PFSK-1 (cell line): ENCODE measurements around the gene KRT25.

ENCODE experiments used
- FOXP2 ChIP-seq: optimal IDR thresholded peaks from 2 replicates; pipeline ENCODE3; 2011; ENCODE audit warnings: borderline replicate concordance, control low read depth, inconsistent platforms; ENCODE audit not compliant: insufficient read depth; ENCODE audit errors: extremely low read length, extremely low read depth
- POLR2AphosphoS5 ChIP-seq: IDR thresholded peaks from 2 replicates; pipeline ENCODE4 v1.6.1; 2012; ENCODE audit warnings: low read depth, mild to moderate bottlenecking, control low read depth, low read length, moderate library complexity
- SIN3A ChIP-seq: IDR thresholded peaks from 2 replicates; pipeline ENCODE4 v1.6.1; 2012; ENCODE audit warnings: mild to moderate bottlenecking, low read length, moderate library complexity, borderline replicate concordance; ENCODE audit not compliant: insufficient read depth
- TAF1 ChIP-seq: IDR thresholded peaks from 2 replicates; pipeline ENCODE4 v1.6.1; 2012; ENCODE audit warnings: low read length, control low read depth, borderline replicate concordance; ENCODE audit not compliant: insufficient read depth
- TF ChIP-seq, protein P1 (sequence below), 2 experiments: IDR thresholded peaks; 2 replicates each; pipeline versions ENCODE4 v1.6.1 to v1.8.0; 2011 to 2012; ENCODE audit warnings: low read depth in 2 of 2, low read length in 2 of 2, control low read depth in 1 of 2, inconsistent platforms in 1 of 2, mild to moderate bottlenecking in 1 of 2, moderate library complexity in 1 of 2; ENCODE audit not compliant: insufficient read depth in 1 of 2

The KRT25 gene

DNA sequence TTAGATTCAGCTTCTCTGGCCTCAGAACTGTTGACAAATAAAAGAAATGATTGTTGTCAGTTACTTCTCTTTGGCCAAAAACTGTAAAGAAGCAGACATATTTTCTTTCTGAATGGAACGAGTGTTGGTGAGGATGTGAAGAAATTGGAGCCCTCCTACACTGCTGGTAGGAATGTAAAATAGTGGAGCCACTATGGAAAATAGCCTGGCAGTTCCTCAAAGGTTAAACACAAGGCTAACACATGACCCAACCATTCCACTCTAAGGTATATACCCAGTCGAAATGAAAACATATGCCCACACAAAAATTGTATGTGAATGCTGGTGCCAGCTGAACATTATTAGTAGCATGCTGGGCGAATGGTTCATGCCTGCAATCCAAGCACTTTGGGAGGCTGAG lies 37.4 kb downstream of the KRT25 start:
- TF ChIP-seq POLR2AphosphoS5 (no peak), TAF1 (no peak), FOXP2 (no peak), SIN3A (no peak)
- TF ChIP-seq, protein P1, sequence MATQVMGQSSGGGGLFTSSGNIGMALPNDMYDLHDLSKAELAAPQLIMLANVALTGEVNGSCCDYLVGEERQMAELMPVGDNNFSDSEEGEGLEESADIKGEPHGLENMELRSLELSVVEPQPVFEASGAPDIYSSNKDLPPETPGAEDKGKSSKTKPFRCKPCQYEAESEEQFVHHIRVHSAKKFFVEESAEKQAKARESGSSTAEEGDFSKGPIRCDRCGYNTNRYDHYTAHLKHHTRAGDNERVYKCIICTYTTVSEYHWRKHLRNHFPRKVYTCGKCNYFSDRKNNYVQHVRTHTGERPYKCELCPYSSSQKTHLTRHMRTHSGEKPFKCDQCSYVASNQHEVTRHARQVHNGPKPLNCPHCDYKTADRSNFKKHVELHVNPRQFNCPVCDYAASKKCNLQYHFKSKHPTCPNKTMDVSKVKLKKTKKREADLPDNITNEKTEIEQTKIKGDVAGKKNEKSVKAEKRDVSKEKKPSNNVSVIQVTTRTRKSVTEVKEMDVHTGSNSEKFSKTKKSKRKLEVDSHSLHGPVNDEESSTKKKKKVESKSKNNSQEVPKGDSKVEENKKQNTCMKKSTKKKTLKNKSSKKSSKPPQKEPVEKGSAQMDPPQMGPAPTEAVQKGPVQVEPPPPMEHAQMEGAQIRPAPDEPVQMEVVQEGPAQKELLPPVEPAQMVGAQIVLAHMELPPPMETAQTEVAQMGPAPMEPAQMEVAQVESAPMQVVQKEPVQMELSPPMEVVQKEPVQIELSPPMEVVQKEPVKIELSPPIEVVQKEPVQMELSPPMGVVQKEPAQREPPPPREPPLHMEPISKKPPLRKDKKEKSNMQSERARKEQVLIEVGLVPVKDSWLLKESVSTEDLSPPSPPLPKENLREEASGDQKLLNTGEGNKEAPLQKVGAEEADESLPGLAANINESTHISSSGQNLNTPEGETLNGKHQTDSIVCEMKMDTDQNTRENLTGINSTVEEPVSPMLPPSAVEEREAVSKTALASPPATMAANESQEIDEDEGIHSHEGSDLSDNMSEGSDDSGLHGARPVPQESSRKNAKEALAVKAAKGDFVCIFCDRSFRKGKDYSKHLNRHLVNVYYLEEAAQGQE (IDR thresholded peaks at IDR 0.05; ENCODE audit: insufficient read depth in 1 of 2, low read depth in 2 of 2, low read length in 2 of 2): no peak

DNA sequence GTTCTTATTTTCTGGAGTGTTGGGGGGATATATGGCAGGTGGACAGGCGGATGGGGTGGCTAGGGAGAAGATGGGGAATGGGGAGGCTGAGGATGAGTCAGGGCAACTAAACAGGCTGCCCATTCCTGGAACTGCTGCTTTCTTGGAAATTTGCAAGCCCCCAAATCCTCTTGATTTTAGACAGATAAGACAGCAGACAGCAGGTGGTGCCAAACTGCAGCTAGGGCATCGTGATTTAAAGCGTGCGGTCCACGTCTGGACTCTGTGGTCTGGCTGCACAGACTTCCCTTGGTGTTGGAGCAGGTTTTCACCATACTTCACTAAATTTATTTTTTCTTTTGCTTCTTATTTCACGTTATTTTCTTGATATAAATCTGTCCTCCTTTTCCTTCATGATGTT lies 40.7 kb downstream of the KRT25 start:
- no peak for TF ChIP-seq SIN3A
- TF ChIP-seq, protein P1 (IDR thresholded peaks at IDR 0.05; ENCODE audit: insufficient read depth in 1 of 2, low read depth in 2 of 2, low read length in 2 of 2): no peak
- no peak for TF ChIP-seq POLR2AphosphoS5
- no peak for TF ChIP-seq TAF1
- no peak for TF ChIP-seq FOXP2

DNA sequence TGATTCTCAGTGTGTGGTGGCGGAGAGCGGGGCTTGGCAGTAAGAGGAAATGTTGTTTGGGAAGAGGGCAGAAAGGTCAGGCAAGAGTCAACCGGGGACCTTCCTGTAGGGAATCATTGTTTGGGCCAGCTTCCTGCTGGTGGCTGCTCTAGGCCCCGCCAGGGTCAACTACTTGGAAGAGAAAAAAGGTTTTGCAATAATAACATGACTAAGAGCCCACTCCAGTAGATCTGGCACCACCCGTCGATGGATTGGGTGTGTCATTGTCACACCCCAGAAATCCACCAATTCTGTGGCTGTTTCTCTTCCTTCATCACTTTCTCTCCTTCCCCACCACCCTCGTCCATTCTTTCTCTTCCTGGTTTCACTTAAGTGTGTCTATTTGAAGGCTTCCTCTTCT lies 47.4 kb downstream of the KRT25 start:
- TF ChIP-seq TAF1: no peak
- TF ChIP-seq SIN3A: no peak
- TF ChIP-seq POLR2AphosphoS5: no peak
- TF ChIP-seq, protein P1 (IDR thresholded peaks at IDR 0.05; ENCODE audit: insufficient read depth in 1 of 2, low read depth in 2 of 2, low read length in 2 of 2): no peak
- no peak for TF ChIP-seq FOXP2

DNA sequence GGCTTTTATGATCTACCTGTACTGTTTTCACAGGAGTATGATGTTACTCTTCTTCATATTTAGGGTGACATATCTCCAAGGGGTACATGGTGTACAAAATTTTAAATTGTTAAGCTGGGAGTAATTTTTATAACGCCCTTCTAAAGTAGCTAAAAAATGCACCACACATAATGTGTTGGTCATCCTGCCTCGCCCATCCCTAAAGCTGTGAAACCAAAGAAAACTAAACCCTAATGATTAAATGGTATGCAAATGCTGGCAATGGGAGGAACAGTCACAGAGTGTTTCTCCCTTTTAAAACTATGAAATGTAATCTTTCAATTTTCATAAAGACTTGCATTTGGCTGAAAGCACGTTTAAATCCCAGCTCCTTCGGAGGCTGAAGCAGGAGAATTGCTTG lies 49.5 kb downstream of the KRT25 start:
- TF ChIP-seq, protein P1 (IDR thresholded peaks at IDR 0.05; ENCODE audit: insufficient read depth in 1 of 2, low read depth in 2 of 2, low read length in 2 of 2): no peak
- TF ChIP-seq FOXP2: no peak
- no peak for TF ChIP-seq TAF1
- no peak for TF ChIP-seq POLR2AphosphoS5
- no peak for TF ChIP-seq SIN3A

DNA sequence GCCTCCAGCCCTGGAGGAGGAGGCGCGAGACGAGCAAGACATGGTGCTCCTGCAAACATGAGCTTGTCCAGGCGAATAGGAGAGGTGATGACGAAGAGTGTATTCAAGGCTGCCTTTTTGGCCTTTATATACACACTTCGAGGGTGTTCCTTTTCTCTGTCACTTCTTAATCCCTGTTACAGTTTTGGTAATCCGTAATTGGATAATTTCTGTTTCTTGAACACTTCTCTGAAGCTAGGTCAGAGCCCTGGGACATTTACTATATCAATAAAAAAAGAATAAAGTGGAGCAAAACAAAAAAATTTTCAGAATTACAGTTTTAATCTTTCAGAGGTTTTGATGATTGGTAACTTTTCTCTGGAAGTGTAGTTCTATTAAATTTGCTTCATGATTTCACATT lies 51.5 kb downstream of the KRT25 start, which contains the start of gene KRT24:
TSS of gene KRT24 (minus strand) at position 101 of the 400 bp plus-strand sequence. CDS start at position 42, 59 bp downstream.
- TF ChIP-seq POLR2AphosphoS5 (no peak), TAF1 (no peak), FOXP2 (no peak), SIN3A (no peak)
- TF ChIP-seq, protein P1 (IDR thresholded peaks at IDR 0.05; ENCODE audit: insufficient read depth in 1 of 2, low read depth in 2 of 2, low read length in 2 of 2): no peak
